ENCODE data around the gene PLCL2.

The PLCL2 gene

DNA sequence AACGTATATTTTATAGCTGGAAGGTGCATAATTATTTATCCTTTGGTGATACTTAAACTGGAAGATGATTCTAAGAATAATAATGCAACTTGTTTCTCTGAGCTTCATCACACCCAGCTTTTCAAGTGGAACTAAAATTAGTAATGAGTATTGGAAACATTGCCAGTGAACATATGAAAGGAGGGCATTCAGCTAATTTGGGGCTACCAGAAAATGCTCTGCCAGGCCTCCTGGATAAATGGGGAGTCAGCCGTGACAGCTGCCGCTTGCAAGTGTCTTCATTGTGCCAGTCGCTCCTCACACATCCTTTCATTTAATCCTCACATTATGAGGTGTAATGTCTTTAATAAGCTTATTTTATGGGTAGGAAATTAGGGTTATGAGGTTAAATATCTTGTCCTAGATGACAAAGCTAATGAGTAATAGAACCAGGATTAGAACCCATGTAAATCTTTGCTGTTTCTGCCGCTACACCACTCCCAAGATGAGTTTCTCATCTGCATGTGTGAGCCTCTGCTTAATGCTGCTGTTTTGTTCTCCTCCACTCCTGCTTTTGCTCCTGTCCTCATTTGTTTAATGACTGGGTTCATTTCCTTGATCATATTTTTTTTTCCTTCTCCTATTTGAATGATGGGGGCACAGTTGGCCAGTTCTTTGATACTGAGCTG lies 155.7 kb downstream of the PLCL2 start:
- Histone ChIP-seq H3F3A (ENCODE audit: insufficient read depth) (no peaks in the 10 kb centered on the region), H3K27ac (ENCODE audit: low read depth, low read length) (no peak overlapping the region), H2AFZ (ENCODE audit: low read depth, low read length, severe bottlenecking) (no peak overlapping the region), H3K9me2 (replicated peaks; ENCODE audit: insufficient read depth, low read length) (no peaks in the 10 kb centered on the region), H3K79me2 (ENCODE audit: insufficient read depth, low read length) (no peaks in the 10 kb centered on the region), H3K27me3 (ENCODE audit: low read length) (no peaks in the 10 kb centered on the region), H3K9me3 (ENCODE audit: insufficient read depth, low read length) (no peaks in the 10 kb centered on the region), H3K4me2 (ENCODE audit: low read depth, low read length, poor library complexity, severe bottlenecking) (no peak overlapping the region), H3K9ac (ENCODE audit: low read length) (no peak overlapping the region), H3K4me3 (ENCODE audit: insufficient read depth, low read length, poor library complexity, severe bottlenecking) (no peak overlapping the region), H4K20me1 (ENCODE audit: low read depth, low read length) (no peaks in the 10 kb centered on the region), H3K36me3 (ENCODE audit: low read length) (no peaks in the 10 kb centered on the region)
- TF ChIP-seq EZH2phosphoT487 (conservative IDR thresholded peaks at IDR 0.05; ENCODE audit: low read length): no peak
- TF ChIP-seq, protein P1, sequence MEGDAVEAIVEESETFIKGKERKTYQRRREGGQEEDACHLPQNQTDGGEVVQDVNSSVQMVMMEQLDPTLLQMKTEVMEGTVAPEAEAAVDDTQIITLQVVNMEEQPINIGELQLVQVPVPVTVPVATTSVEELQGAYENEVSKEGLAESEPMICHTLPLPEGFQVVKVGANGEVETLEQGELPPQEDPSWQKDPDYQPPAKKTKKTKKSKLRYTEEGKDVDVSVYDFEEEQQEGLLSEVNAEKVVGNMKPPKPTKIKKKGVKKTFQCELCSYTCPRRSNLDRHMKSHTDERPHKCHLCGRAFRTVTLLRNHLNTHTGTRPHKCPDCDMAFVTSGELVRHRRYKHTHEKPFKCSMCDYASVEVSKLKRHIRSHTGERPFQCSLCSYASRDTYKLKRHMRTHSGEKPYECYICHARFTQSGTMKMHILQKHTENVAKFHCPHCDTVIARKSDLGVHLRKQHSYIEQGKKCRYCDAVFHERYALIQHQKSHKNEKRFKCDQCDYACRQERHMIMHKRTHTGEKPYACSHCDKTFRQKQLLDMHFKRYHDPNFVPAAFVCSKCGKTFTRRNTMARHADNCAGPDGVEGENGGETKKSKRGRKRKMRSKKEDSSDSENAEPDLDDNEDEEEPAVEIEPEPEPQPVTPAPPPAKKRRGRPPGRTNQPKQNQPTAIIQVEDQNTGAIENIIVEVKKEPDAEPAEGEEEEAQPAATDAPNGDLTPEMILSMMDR (IDR thresholded peaks at IDR 0.05; ENCODE audit: insufficient read depth, low read length, poor library complexity, severe bottlenecking): no peak

DNA sequence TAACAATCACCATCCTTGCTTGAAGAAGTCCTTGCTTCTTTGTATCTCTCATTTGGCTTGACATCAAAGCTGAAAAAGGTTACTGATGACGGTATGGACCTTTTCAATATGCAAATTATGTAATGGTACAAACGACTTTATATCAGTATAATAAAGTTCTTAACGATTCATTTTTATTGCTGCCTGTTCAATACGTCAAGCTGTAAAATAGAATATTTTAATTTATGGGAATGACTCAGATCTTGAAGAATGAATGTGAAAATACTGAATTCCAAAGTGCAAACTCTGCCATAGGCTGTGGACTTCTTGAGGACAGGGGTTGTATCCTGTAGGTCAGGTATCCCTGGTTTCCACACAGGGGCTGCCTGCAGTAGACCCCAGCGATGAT lies 156.2 kb downstream of the PLCL2 start:
- no peaks in the 10 kb centered on the region for H3K27me3 ChIP-seq (ENCODE audit: low read length)
- no peak overlapping the region for H3K4me3 ChIP-seq (ENCODE audit: insufficient read depth, low read length, poor library complexity, severe bottlenecking)
- TF ChIP-seq EZH2phosphoT487 (conservative IDR thresholded peaks at IDR 0.05; ENCODE audit: low read length): no peak
- TF ChIP-seq, protein P1 (IDR thresholded peaks at IDR 0.05; ENCODE audit: insufficient read depth, low read length, poor library complexity, severe bottlenecking): no peak
- H3K4me2 ChIP-seq (ENCODE audit: low read depth, low read length, poor library complexity, severe bottlenecking): no peak overlapping the region
- H3K9me3 ChIP-seq (ENCODE audit: insufficient read depth, low read length): no peaks in the 10 kb centered on the region
- H3K9ac ChIP-seq (ENCODE audit: low read length): no peak overlapping the region
- no peaks in the 10 kb centered on the region for H3K79me2 ChIP-seq (ENCODE audit: insufficient read depth, low read length)
- H4K20me1 ChIP-seq (ENCODE audit: low read depth, low read length): no peaks in the 10 kb centered on the region
- H3K36me3 ChIP-seq (ENCODE audit: low read length): no peaks in the 10 kb centered on the region
- H3K9me2 ChIP-seq (replicated peaks; ENCODE audit: insufficient read depth, low read length): no peaks in the 10 kb centered on the region
- no peak overlapping the region for H3K27ac ChIP-seq (ENCODE audit: low read depth, low read length)
- no peak overlapping the region for H2AFZ ChIP-seq (ENCODE audit: low read depth, low read length, severe bottlenecking)
- no peaks in the 10 kb centered on the region for H3F3A ChIP-seq (ENCODE audit: insufficient read depth)

DNA sequence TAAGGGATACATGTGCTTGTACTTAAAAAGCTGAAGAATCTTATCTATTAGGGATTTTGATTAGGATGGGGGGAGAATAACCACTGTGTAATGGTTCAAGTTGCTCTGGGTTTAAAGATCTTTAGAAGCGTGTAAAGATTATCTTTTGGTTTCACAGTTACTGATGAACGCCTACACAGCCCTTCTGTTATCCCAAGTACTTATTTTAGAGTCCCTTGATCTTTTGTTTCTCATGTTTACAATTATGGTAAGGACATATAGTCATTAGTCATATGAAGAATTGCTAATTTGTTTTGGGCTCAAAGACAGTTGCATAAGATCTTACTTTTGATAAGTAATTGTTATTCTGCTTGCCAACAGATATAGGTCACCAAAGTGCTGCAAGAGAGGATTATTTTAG lies 160.1 kb downstream of the PLCL2 start:
- Histone ChIP-seq H2AFZ (ENCODE audit: low read depth, low read length, severe bottlenecking) (no peak overlapping the region), H3K27ac (ENCODE audit: low read depth, low read length) (no peak overlapping the region), H3K9me2 (replicated peaks; ENCODE audit: insufficient read depth, low read length) (no peaks in the 10 kb centered on the region), H4K20me1 (ENCODE audit: low read depth, low read length) (no peaks in the 10 kb centered on the region), H3K9ac (ENCODE audit: low read length) (no peak overlapping the region), H3K4me3 (ENCODE audit: insufficient read depth, low read length, poor library complexity, severe bottlenecking) (no peak overlapping the region), H3K4me2 (ENCODE audit: low read depth, low read length, poor library complexity, severe bottlenecking) (no peak overlapping the region), H3K27me3 (ENCODE audit: low read length) (no peaks in the 10 kb centered on the region), H3F3A (ENCODE audit: insufficient read depth) (no peaks in the 10 kb centered on the region), H3K36me3 (ENCODE audit: low read length) (no peaks in the 10 kb centered on the region), H3K79me2 (ENCODE audit: insufficient read depth, low read length) (no peaks in the 10 kb centered on the region), H3K9me3 (ENCODE audit: insufficient read depth, low read length) (no peaks in the 10 kb centered on the region)
- TF ChIP-seq EZH2phosphoT487 (conservative IDR thresholded peaks at IDR 0.05; ENCODE audit: low read length): no peak
- TF ChIP-seq, protein P1 (IDR thresholded peaks at IDR 0.05; ENCODE audit: insufficient read depth, low read length, poor library complexity, severe bottlenecking): no peak

Data from SU-DHL-6 (cell line).